Measurements from ENCODE around the gene KBTBD6.

DNA sequence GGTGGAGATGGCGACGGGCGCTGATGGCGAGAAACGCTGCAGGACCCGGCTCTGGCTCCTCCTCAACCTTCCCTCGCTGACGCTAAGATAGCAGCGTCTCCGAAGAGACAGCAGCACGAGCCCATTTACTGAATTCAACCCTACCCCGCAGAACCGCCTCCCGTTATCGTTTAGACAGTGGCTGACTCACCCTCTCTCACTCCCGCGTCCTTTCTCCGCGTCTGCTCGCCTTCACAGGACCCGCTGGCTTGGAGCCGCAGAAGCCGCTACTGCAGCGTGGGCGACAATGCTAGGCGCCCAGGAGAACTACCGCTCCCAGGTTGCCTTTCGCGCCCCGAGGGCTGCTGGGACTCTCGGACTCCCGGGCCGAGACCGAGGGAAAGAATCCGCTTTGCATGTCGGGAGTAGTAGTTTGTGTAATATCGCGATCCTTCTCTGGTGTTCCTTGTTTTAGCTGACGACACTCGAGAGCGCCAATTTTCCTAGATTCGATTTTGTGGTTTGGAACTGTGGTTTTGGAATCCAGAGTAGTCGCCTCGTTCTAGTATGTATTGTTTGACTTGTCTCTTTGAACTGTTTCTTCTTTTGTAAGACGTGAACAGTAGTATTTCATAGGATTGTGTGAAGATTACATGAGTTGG lies at the start of gene KBTBD6:
- TF ChIP-seq, protein P1, sequence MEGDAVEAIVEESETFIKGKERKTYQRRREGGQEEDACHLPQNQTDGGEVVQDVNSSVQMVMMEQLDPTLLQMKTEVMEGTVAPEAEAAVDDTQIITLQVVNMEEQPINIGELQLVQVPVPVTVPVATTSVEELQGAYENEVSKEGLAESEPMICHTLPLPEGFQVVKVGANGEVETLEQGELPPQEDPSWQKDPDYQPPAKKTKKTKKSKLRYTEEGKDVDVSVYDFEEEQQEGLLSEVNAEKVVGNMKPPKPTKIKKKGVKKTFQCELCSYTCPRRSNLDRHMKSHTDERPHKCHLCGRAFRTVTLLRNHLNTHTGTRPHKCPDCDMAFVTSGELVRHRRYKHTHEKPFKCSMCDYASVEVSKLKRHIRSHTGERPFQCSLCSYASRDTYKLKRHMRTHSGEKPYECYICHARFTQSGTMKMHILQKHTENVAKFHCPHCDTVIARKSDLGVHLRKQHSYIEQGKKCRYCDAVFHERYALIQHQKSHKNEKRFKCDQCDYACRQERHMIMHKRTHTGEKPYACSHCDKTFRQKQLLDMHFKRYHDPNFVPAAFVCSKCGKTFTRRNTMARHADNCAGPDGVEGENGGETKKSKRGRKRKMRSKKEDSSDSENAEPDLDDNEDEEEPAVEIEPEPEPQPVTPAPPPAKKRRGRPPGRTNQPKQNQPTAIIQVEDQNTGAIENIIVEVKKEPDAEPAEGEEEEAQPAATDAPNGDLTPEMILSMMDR (conservative IDR thresholded peaks at IDR 0.05) = no peak
- TF ChIP-seq ZFX (IDR thresholded peaks at IDR 0.05) = no peak
